ENCODE measurements around the gene IFITM10. TPM values are rescaled to one million over a fixed set of nuclear protein-coding genes. Genes with fewer than 3 reads are reported as not detected.
"Not testable (repeated sequence)": the region's sequence is repeated elsewhere in the genome, so short reads cannot be mapped to it uniquely, and the experiment has no call there.

The IFITM10 gene
- total RNA-seq, 1 donor from 2014 or later: 1.1 TPM

DNA sequence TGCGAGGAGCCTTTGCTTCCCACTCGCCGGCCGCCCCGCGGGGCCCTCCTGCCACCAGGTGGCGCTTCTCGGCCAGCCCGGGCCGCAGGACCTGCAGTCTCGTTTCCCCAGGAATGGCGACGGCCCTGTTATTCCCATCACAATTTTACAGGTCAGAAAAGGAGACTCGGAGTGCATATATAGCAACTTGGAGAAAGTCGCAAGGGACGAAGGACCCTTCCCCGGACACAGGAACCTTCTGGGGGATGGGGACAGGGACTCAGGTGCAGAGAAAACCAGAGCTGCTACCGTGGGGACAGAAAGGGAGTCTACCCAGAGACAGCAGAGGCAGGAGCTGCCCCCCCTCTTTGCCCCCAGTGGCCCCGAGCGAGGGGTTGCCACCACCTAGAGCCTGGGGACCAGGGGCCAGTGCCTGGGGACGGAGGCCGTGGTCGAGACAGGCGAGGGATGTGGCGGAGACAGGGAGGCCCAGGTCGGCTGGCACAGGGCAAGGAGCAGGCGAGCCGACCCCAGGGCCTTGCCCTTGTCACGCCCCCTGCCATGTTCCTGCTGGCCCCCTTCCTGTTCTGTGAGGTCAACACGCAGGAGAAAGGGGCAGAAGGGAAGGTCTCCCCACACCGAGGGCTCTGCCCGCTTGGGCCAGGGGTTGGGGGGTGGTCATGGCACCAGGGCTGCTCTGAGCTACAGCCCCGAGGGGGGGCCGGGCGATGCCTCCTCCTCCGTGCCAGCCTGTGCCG lies 56.9 kb downstream of the IFITM10 start:
- no peaks in the 10 kb centered on the region for H3K36me3 ChIP-seq (ENCODE audit: control insufficient read depth, insufficient read depth, low read length)
- peak overlapping the region; percentile 18 for H3K4me3 ChIP-seq (ENCODE audit: low read depth, low read length)
- peaks cover 29% of the 10 kb centered on the region for H3K27me3 ChIP-seq (ENCODE audit: control insufficient read depth, insufficient read depth, low read length)
- DNase-seq (ENCODE audit: low read depth): no peak
- TF ChIP-seq, protein P1, sequence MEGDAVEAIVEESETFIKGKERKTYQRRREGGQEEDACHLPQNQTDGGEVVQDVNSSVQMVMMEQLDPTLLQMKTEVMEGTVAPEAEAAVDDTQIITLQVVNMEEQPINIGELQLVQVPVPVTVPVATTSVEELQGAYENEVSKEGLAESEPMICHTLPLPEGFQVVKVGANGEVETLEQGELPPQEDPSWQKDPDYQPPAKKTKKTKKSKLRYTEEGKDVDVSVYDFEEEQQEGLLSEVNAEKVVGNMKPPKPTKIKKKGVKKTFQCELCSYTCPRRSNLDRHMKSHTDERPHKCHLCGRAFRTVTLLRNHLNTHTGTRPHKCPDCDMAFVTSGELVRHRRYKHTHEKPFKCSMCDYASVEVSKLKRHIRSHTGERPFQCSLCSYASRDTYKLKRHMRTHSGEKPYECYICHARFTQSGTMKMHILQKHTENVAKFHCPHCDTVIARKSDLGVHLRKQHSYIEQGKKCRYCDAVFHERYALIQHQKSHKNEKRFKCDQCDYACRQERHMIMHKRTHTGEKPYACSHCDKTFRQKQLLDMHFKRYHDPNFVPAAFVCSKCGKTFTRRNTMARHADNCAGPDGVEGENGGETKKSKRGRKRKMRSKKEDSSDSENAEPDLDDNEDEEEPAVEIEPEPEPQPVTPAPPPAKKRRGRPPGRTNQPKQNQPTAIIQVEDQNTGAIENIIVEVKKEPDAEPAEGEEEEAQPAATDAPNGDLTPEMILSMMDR (IDR thresholded peaks at IDR 0.05; ENCODE audit: insufficient read depth, low read length, poor library complexity, severe bottlenecking): peak; percentile 98

DNA sequence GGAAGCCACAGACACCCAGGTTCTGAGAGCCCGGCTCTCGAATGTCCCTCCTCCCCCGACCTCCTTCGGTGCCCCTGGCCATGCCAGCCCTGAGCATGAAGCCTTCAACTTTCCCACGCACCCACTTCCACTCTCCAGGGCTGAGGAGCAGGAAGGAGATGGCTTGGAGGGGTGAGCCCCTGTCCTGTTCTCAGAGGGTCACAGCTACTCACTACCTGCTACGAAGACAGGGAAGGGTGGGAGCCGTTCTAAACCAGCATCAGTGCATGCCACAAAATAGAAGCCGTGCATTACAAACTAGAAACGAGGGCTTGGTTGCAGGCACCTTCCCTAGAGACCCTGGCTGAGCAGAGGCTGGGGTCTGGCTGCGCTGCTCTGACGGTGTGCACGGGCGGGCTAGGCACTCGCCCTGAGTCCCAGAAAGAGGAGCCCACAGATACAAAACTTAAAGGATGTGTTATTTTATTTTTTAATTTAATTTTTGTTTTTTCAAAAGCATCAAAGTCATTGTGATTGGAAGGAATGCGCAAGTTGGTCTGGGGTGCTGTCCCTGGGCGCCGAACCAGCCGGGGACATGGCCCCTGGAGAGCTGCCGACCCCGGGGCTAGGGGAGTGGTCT lies 57.6 kb downstream of the IFITM10 start:
- H3K4me3 ChIP-seq (ENCODE audit: low read depth, low read length): no peak overlapping the region
- no peak for DNase-seq (ENCODE audit: low read depth)
- TF ChIP-seq, protein P1 (IDR thresholded peaks at IDR 0.05; ENCODE audit: insufficient read depth, low read length, poor library complexity, severe bottlenecking): no peak
- peaks cover 29% of the 10 kb centered on the region for H3K27me3 ChIP-seq (ENCODE audit: control insufficient read depth, insufficient read depth, low read length)
- no peaks in the 10 kb centered on the region for H3K36me3 ChIP-seq (ENCODE audit: control insufficient read depth, insufficient read depth, low read length)

GRCh38 chr11:1691878-1692707 lies 58.3 kb downstream of the IFITM10 start:
- TF ChIP-seq, protein P1 (IDR thresholded peaks at IDR 0.05; ENCODE audit: insufficient read depth, low read length, poor library complexity, severe bottlenecking): no peak
- Histone ChIP-seq H3K4me3 (ENCODE audit: low read depth, low read length) (no peak overlapping the region), H3K27me3 (ENCODE audit: control insufficient read depth, insufficient read depth, low read length) (peaks cover 27% of the 10 kb centered on the region), H3K36me3 (ENCODE audit: control insufficient read depth, insufficient read depth, low read length) (no peaks in the 10 kb centered on the region)
- DNase-seq (ENCODE audit: low read depth): no peak

DNA sequence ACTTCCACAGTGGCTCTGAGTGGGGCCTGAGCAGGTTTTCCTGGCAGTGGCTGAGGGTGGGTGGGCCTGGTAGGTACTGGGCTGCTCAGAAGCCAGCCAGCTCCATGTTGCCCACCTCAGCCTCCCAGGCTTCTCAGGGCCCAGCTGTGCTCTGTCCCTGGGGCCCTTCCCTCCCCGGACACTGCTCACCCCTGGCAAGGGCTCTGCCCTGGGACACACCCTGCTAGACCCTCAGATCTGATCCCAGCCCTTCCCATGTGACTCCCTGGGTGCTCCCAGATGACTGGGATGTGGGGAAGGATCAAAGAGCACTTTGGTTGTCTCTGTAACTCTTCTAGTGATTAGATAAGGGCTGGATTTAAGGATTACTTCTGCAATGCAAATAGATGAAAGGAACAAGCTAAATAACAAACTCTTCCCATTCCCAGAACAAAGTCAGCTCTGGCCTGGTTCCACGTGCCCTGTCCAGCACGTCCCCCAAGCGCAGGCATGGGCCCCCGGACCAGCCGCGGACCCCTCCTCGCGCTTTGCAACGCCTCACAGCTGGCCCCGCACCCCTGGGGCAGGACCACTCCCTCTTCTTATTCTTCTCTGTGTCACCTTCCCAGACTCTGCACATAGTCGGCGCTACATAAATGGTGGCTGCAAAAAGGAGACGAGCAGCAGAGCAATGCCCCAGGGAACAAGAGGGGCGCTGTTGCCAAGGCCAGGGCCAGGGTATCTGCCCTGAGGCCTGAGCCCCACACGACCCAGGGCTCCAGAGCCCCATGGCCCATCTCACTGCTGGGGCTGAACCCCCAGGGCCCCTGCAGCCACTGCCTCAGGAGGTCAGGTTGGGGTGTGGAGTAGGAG lies 59.1 kb downstream of the IFITM10 start:
- no peak for DNase-seq (ENCODE audit: low read depth)
- Histone ChIP-seq H3K27me3 (ENCODE audit: control insufficient read depth, insufficient read depth, low read length) (peaks cover 28% of the 10 kb centered on the region), H3K4me3 (ENCODE audit: low read depth, low read length) (no peak overlapping the region), H3K36me3 (ENCODE audit: control insufficient read depth, insufficient read depth, low read length) (no peaks in the 10 kb centered on the region)
- TF ChIP-seq, protein P1 (IDR thresholded peaks at IDR 0.05; ENCODE audit: insufficient read depth, low read length, poor library complexity, severe bottlenecking): no peak

DNA sequence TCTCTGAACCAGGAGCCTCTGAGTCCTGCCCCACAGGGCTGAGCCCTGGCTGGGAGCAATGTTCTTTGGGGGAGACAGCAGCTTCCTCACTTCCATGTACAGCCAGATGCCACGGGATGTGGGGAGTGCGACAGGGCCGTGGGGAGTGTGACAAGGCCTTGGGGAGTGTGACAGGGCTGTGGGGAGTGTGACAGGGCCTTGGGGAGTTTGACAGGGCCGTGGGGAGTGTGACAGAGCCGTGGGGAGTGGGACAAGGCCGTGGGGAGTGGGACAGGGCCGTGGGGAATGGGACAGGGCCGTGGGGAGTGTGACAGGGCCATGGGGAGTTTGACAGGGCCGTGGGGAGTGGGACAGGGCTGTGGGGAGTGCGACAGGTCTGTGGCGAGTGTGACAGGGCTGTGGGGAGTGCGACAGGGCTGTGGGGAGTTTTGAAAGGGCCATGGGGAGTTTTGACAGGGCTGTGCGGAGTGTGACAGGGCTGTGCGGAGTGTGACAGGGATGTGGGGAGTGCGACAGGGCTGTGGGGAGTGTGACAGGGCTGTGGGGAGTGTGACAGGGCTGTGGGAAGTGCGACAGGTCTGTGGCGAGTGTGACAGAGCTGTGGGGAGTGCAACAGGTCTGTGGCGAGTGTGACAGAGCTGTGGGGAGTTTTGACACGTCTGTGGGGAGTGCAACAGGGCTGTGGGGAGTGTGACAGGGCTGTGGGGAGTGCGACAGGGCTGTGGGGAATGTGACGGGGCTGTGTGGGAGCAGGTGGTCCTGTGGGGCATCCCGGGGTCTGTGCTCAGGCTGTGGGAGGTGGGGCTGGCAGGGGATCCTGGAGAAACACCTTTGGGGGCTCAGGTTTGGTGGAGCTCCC lies 60.0 kb downstream of the IFITM10 start:
- DNase-seq (ENCODE audit: low read depth): no peak
- Histone ChIP-seq H3K27me3 (ENCODE audit: control insufficient read depth, insufficient read depth, low read length) (peaks cover 27% of the 10 kb centered on the region), H3K36me3 (ENCODE audit: control insufficient read depth, insufficient read depth, low read length) (no peaks in the 10 kb centered on the region), H3K4me3 (ENCODE audit: low read depth, low read length) (no peak overlapping the region)
- TF ChIP-seq, protein P1 (IDR thresholded peaks at IDR 0.05; ENCODE audit: insufficient read depth, low read length, poor library complexity, severe bottlenecking): no peak

GRCh38 chr11:1689250-1690166 lies 60.9 kb downstream of the IFITM10 start:
- H3K27me3 ChIP-seq (ENCODE audit: control insufficient read depth, insufficient read depth, low read length): peaks cover 27% of the 10 kb centered on the region
- not testable (repeated sequence) for DNase-seq (ENCODE audit: low read depth); H3K4me3 ChIP-seq (ENCODE audit: low read depth, low read length); H3K36me3 ChIP-seq (ENCODE audit: control insufficient read depth, insufficient read depth, low read length)
